ENCODE results near the gene IPCEF1. TPM values are rescaled to one million over a fixed set of nuclear protein-coding genes. Genes with fewer than 3 reads are reported as not detected.

The IPCEF1 gene
- total and polyA plus RNA-seq, 2 donors (not counting 3 experiments of a cell fraction or from before 2014, with no cell fraction given), result 0.01 to 0.51 TPM

DNA sequence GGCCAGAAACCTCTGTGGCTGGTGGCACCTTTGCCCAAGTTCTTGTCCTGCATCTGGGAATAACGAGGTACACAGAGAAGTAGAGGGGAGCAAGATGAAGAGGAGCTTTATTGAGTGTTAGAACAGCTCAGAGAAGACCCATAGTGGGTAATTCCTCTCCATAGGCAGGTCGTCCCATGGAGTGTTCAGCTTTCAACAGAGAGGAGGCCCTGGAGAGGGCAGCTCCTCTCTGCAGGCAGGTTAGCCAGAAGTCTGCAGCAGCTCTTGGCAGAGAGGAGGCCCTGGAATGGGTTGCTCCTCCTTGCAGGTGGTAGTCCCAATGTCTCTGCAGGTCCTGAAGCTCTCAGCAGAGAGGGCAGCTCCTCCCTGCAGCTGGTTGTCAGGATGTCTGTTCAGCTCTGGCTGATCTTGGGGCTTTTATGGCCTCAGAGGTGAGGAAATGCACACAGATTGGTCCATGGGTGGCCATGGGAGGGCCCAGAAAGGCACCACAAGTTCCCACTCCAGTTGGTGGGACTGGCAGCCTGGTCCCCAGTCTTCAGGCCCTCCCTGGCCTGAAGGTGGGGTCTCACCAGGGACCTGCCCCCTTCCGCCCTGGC, 89.0 kb downstream of the IPCEF1 start:
- no peak overlapping the region for H3K4me3 ChIP-seq (replicated peaks in 1 of 3; ENCODE audit: insufficient read depth in 1 of 3, low read depth in 1 of 3, low read length in 3 of 3)
- no peak overlapping the region for H2AFZ ChIP-seq (ENCODE audit: low read depth, low read length)
- no peaks in the 10 kb centered on the region for H3K27me3 ChIP-seq (ENCODE audit: control insufficient read depth in 2 of 2, insufficient read depth in 2 of 2, low read length in 2 of 2)
- dilution Hi-C loops (cut with MboI; ENCODE audit: extremely low pct_ligation_motif_present, low sequenced_read_pairs) (no loop called here), intact Hi-C loops (cut with micrococcal nuclease) (no loop called here)
- TF ChIP-seq EZH2 (IDR thresholded peaks at IDR 0.05; ENCODE audit: borderline replicate concordance, low read depth, low read length, severe bottlenecking), result no peak
- TF ChIP-seq POLR2AphosphoS5 (IDR thresholded peaks at IDR 0.05; ENCODE audit: insufficient read depth, low read depth, low read length), result no peak
- no peak for TF ChIP-seq MYC (IDR thresholded peaks at IDR 0.05; ENCODE audit: low read depth, low read length)
- no peak for TF ChIP-seq FOS (IDR thresholded peaks at IDR 0.05; ENCODE audit: borderline replicate concordance, insufficient read depth, low read length)
- TF ChIP-seq GATA2 (IDR thresholded peaks at IDR 0.05; ENCODE audit: insufficient read depth, insufficient read length, low read depth, low read length), result no peak
- TF ChIP-seq JUN (IDR thresholded peaks at IDR 0.05; ENCODE audit: borderline replicate concordance, insufficient read depth, insufficient read length, low read depth), result no peak
- TF ChIP-seq, protein P1, sequence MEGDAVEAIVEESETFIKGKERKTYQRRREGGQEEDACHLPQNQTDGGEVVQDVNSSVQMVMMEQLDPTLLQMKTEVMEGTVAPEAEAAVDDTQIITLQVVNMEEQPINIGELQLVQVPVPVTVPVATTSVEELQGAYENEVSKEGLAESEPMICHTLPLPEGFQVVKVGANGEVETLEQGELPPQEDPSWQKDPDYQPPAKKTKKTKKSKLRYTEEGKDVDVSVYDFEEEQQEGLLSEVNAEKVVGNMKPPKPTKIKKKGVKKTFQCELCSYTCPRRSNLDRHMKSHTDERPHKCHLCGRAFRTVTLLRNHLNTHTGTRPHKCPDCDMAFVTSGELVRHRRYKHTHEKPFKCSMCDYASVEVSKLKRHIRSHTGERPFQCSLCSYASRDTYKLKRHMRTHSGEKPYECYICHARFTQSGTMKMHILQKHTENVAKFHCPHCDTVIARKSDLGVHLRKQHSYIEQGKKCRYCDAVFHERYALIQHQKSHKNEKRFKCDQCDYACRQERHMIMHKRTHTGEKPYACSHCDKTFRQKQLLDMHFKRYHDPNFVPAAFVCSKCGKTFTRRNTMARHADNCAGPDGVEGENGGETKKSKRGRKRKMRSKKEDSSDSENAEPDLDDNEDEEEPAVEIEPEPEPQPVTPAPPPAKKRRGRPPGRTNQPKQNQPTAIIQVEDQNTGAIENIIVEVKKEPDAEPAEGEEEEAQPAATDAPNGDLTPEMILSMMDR (IDR thresholded peaks at IDR 0.05; ENCODE audit: extremely low read depth in 1 of 2, insufficient read depth in 1 of 2, low read depth in 1 of 2, low read length in 2 of 2), result no peak
- TF ChIP-seq POLR2A (IDR thresholded peaks at IDR 0.05; ENCODE audit: low read depth, low read length), result no peak
- TF ChIP-seq, protein P2, sequence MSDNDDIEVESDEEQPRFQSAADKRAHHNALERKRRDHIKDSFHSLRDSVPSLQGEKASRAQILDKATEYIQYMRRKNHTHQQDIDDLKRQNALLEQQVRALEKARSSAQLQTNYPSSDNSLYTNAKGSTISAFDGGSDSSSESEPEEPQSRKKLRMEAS (IDR thresholded peaks at IDR 0.05; ENCODE audit: insufficient read depth, insufficient read length), result no peak
- FAIRE-seq (no peak), DNase-seq (ENCODE audit: low read depth, low spot score) (no peak)
- H3K27ac ChIP-seq (ENCODE audit: insufficient read depth, low read depth, low read length), result no peak overlapping the region
- ChIA-PET CTCF (interaction anchor here (4.0 kb wide), 1 partner anchor 10 kb away, joined by 16 read pairs; no protein-coding TSS in a partner anchor), POLR2A (no interaction called here)
- H3K9me1 ChIP-seq (replicated peaks; ENCODE audit: control insufficient read depth, extremely low read depth, insufficient read depth, low read length), result no peaks in the 10 kb centered on the region
- H3K4me1 ChIP-seq (ENCODE audit: control insufficient read depth, extremely low read depth, insufficient read depth, low read length), result no peaks in the 10 kb centered on the region
- no TSS peak for BruUV-seq (replicated peaks)
- no peaks in the 10 kb centered on the region for H4K20me1 ChIP-seq (replicated peaks; ENCODE audit: control insufficient read depth, extremely low read depth, insufficient read depth, low read length)
- no peaks in the 10 kb centered on the region for H3K36me3 ChIP-seq (ENCODE audit: control insufficient read depth in 2 of 2, extremely low read depth in 1 of 2, insufficient read depth in 2 of 2, low read length in 2 of 2)
- no peaks in the 10 kb centered on the region for H3K79me2 ChIP-seq (ENCODE audit: control insufficient read depth, insufficient read depth, low read length)
- no peaks in the 10 kb centered on the region for H3K9me3 ChIP-seq (replicated peaks; ENCODE audit: control insufficient read depth, insufficient read depth, low read length)
- H3K9ac ChIP-seq (replicated peaks; ENCODE audit: extremely low read depth, insufficient read depth, low read length), result no peak overlapping the region
- no peak overlapping the region for H3K4me2 ChIP-seq (ENCODE audit: insufficient read depth, low read length)
